ENCODE data around the gene TNFSF8. TPM values are rescaled to one million over a fixed set of nuclear protein-coding genes. Genes with fewer than 3 reads are reported as not detected.

Gene TNFSF8
- total RNA-seq, 6 donors from 2014 or later = 2.6 to 6.5 (median 4.8) TPM

- Histone ChIP-seq H3K9me3 (no peaks in the 10 kb centered on the region), H3K36me3 (no peaks in the 10 kb centered on the region), H3K27ac (no peak overlapping the region), H3K4me1 (peaks cover 0 to 21% (median 13%) of the 10 kb centered on the region in 4 donors), H3K27me3 (no peaks in the 10 kb centered on the region), H3K4me3 (no peak overlapping the region)
- DNase-seq (no peak), ATAC-seq (ENCODE audit: low FRiP score in 2 of 2) (no peak)
- TF ChIP-seq EP300 (IDR thresholded peaks at IDR 0.05) (no peak), POLR2A (IDR thresholded peaks at IDR 0.05) (no peak), POLR2AphosphoS5 (IDR thresholded peaks at IDR 0.05) (no peak), CTCF (IDR thresholded peaks at IDR 0.05) (no peak)
- WGBS, 2 donors = 95 to 97% methylated on average over 4 of the region's 4 CpGs
These were observed 19.9 kb downstream of the TNFSF8 start for GRCh38 chr9:114910541-114910940.

GRCh38 chr9:114909661-114910060, 20.7 kb downstream of the TNFSF8 start:
- Histone ChIP-seq H3K4me1 (peaks cover 0 to 27% (median 17%) of the 10 kb centered on the region in 4 donors), H3K36me3 (no peaks in the 10 kb centered on the region), H3K4me3 (no peak overlapping the region), H3K27ac (no peak overlapping the region), H3K27me3 (no peaks in the 10 kb centered on the region), H3K9me3 (no peaks in the 10 kb centered on the region)
- DNase-seq = no peak
- WGBS, 2 donors = 80 to 100% methylated on average over 1 of the region's 1 CpG
- ATAC-seq (ENCODE audit: low FRiP score in 2 of 2) = no peak
- TF ChIP-seq POLR2A (IDR thresholded peaks at IDR 0.05) (no peak), EP300 (IDR thresholded peaks at IDR 0.05) (no peak), CTCF (IDR thresholded peaks at IDR 0.05) (no peak), POLR2AphosphoS5 (IDR thresholded peaks at IDR 0.05) (no peak)

GRCh38 chr9:114908805-114909448, 21.5 kb downstream of the TNFSF8 start:
- ATAC-seq (ENCODE audit: low FRiP score in 2 of 2) = no peak
- Histone ChIP-seq H3K4me1 (peaks cover 0 to 27% (median 17%) of the 10 kb centered on the region in 4 donors), H3K27me3 (no peaks in the 10 kb centered on the region), H3K27ac (peak overlapping the region in 2 of 4 donors; percentile 37 to 55), H3K4me3 (no peak overlapping the region), H3K36me3 (no peaks in the 10 kb centered on the region), H3K9me3 (no peaks in the 10 kb centered on the region)
- 67 to 75% methylated on average over 6 of the region's 6 CpGs for WGBS, 2 donors
- DNase-seq = no peak
- no peak for TF ChIP-seq CTCF (IDR thresholded peaks at IDR 0.05)
- no peak for TF ChIP-seq POLR2AphosphoS5 (IDR thresholded peaks at IDR 0.05)
- no peak for TF ChIP-seq POLR2A (IDR thresholded peaks at IDR 0.05)
- no peak for TF ChIP-seq EP300 (IDR thresholded peaks at IDR 0.05)

- DNase-seq (peak in 1 of 2 donors; percentile 55), ATAC-seq (ENCODE audit: low FRiP score in 2 of 2) (peak in 1 of 2 donors; percentile 24)
- Histone ChIP-seq H3K36me3 (no peaks in the 10 kb centered on the region), H3K4me3 (no peak overlapping the region), H3K9me3 (no peaks in the 10 kb centered on the region), H3K27me3 (no peaks in the 10 kb centered on the region), H3K4me1 (peaks cover 0 to 31% (median 17%) of the 10 kb centered on the region in 4 donors), H3K27ac (peak overlapping the region in 3 of 4 donors; percentile 6 to 55 (median 37))
- WGBS, 2 donors = 57 to 58% methylated on average over 3 of the region's 3 CpGs
- TF ChIP-seq POLR2AphosphoS5 (IDR thresholded peaks at IDR 0.05) (peak in 1 of 2 donors; percentile 18), POLR2A (IDR thresholded peaks at IDR 0.05) (no peak)
These were observed 22.2 kb downstream of the TNFSF8 start for GRCh38 chr9:114908104-114908622.

- TF ChIP-seq POLR2A (IDR thresholded peaks at IDR 0.05) (no peak), CTCF (IDR thresholded peaks at IDR 0.05) (peak; percentile 19 to 64 (median 44))
- Histone ChIP-seq H3K36me3 (no peaks in the 10 kb centered on the region), H3K27me3 (no peaks in the 10 kb centered on the region), H3K27ac (peak overlapping the region in 1 of 4 donors; percentile 55), H3K4me1 (peaks cover 0 to 32% (median 17%) of the 10 kb centered on the region in 4 donors), H3K4me3 (no peak overlapping the region), H3K9me3 (no peaks in the 10 kb centered on the region)
- peak; percentile 23 to 56 for ATAC-seq (ENCODE audit: low FRiP score in 2 of 2)
- WGBS, 2 donors = 57 to 66% methylated on average over 6 to 7 of the region's 7 CpGs
- no peak for DNase-seq
These were observed 23.3 kb downstream of the TNFSF8 start for GRCh38 chr9:114906922-114907571.

All from upper lobe of left lung (tissue), 6 donors.